PFSK-1 (cell line): ENCODE results near the gene ALDH6A1.

ENCODE experiments used
- POLR2AphosphoS5 ChIP-seq: IDR thresholded peaks from 2 replicates; pipeline ENCODE4 v1.6.1; 2012; ENCODE audit warnings: low read depth, mild to moderate bottlenecking, control low read depth, low read length, moderate library complexity
- REST ChIP-seq, 2 experiments: IDR thresholded peaks; 2 replicates each; pipeline versions ENCODE4 v1.6.1 to v1.8.0; 2011 to 2012; ENCODE audit warnings: low read depth in 2 of 2, low read length in 2 of 2, control low read depth in 1 of 2, inconsistent platforms in 1 of 2, mild to moderate bottlenecking in 1 of 2, moderate library complexity in 1 of 2; ENCODE audit not compliant: insufficient read depth in 1 of 2

GRCh38 chr14:74105381-74105780 is 21.1 kb upstream of the ALDH6A1 start:
- TF ChIP-seq POLR2AphosphoS5 (no peak), REST (IDR thresholded peaks at IDR 0.05; ENCODE audit: insufficient read depth in 1 of 2, low read depth in 2 of 2, low read length in 2 of 2) (no peak)
